ENCODE results near the gene SPDYE4.

Gene SPDYE4

DNA sequence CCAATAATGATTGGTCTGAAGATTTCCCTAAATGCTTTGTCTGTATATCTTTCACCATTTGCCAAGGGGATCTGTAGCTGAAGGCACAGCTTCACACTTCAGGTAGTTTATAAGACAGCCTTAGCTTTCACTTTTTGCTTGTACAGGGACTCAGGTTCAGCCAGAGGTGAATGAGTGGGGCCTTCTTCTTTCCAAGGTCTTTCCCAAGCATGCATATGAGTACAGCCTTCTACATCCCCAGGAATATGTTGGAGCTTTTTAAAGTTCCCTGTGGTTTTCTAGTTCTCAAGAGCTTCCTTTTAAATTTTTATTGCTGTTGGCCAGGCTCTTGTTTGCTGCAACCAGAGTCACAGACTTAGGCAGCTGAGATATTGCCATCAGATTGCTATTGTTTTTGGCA is 17.9 kb upstream of the SPDYE4 start:
- H3K27me3 ChIP-seq (ENCODE audit: insufficient read depth, low read length, poor library complexity) = no peaks in the 10 kb centered on the region
- no peak overlapping the region for H2BK120ac ChIP-seq (ENCODE audit: low read depth, low read length)
- no peak overlapping the region for H2BK5ac ChIP-seq (ENCODE audit: low read length)
- no peak overlapping the region for H3K4me2 ChIP-seq (ENCODE audit: low read length)
- H3K79me1 ChIP-seq (ENCODE audit: low read length) = no peaks in the 10 kb centered on the region
- H3K9ac ChIP-seq (ENCODE audit: low read length) = no peak overlapping the region
- no peak overlapping the region for H2BK15ac ChIP-seq (replicated peaks; ENCODE audit: low read depth)
- H3K18ac ChIP-seq (ENCODE audit: low read length) = no peak overlapping the region
- no peak overlapping the region for H2AK5ac ChIP-seq (ENCODE audit: low read length)
- no peaks in the 10 kb centered on the region for H3K4me1 ChIP-seq (ENCODE audit: control insufficient read depth, low read depth, low read length)
- H3K23ac ChIP-seq (ENCODE audit: low read length) = no peak overlapping the region
- no peak overlapping the region for H4K8ac ChIP-seq (ENCODE audit: low read depth, low read length)
- no peaks in the 10 kb centered on the region for H3K79me2 ChIP-seq (ENCODE audit: control insufficient read depth, insufficient read depth, low read length)
- no peaks in the 10 kb centered on the region for H3K36me3 ChIP-seq (ENCODE audit: control insufficient read depth, insufficient read depth, low read length)
- H3K56ac ChIP-seq (ENCODE audit: low read length) = no peak overlapping the region
- no peak overlapping the region for H3K4me3 ChIP-seq (ENCODE audit: low read length)
- H3K4ac ChIP-seq (ENCODE audit: low read depth, low read length) = no peak overlapping the region
- no peak overlapping the region for H3K27ac ChIP-seq (ENCODE audit: low read depth, low read length)
- no peak for DNase-seq
- no peak overlapping the region for H4K5ac ChIP-seq (ENCODE audit: low read length)

- Histone ChIP-seq H3K4me1 (ENCODE audit: control insufficient read depth, low read depth, low read length) (no peaks in the 10 kb centered on the region), H2BK120ac (ENCODE audit: low read depth, low read length) (no peak overlapping the region), H3K27ac (ENCODE audit: low read depth, low read length) (no peak overlapping the region), H3K36me3 (ENCODE audit: control insufficient read depth, insufficient read depth, low read length) (no peaks in the 10 kb centered on the region), H3K4me3 (ENCODE audit: low read length) (no peak overlapping the region), H4K5ac (ENCODE audit: low read length) (no peak overlapping the region), H3K79me1 (ENCODE audit: low read length) (no peaks in the 10 kb centered on the region), H3K4ac (ENCODE audit: low read depth, low read length) (no peak overlapping the region), H3K27me3 (ENCODE audit: insufficient read depth, low read length, poor library complexity) (no peaks in the 10 kb centered on the region), H2BK15ac (replicated peaks; ENCODE audit: low read depth) (no peak overlapping the region), H2BK5ac (ENCODE audit: low read length) (no peak overlapping the region), H3K56ac (ENCODE audit: low read length) (no peak overlapping the region), H3K79me2 (ENCODE audit: control insufficient read depth, insufficient read depth, low read length) (no peaks in the 10 kb centered on the region), H3K18ac (ENCODE audit: low read length) (no peak overlapping the region), H3K23ac (ENCODE audit: low read length) (no peak overlapping the region), H3K9ac (ENCODE audit: low read length) (no peak overlapping the region), H2AK5ac (ENCODE audit: low read length) (no peak overlapping the region), H3K4me2 (ENCODE audit: low read length) (no peak overlapping the region), H4K8ac (ENCODE audit: low read depth, low read length) (no peak overlapping the region)
- no CpG with 5 or more reads among the region's 2 CpGs for WGBS (ENCODE audit: extremely low coverage, insufficient coverage, low lambda C conversion rate)
- no peak for DNase-seq
These were observed 8.4 kb upstream of the SPDYE4 start for GRCh38 chr17:8766731-8767130.

- Histone ChIP-seq H3K79me1 (ENCODE audit: low read length) (no peaks in the 10 kb centered on the region), H3K9ac (ENCODE audit: low read length) (no peak overlapping the region), H3K18ac (ENCODE audit: low read length) (no peak overlapping the region), H3K4ac (ENCODE audit: low read depth, low read length) (no peak overlapping the region), H2BK5ac (ENCODE audit: low read length) (no peak overlapping the region), H3K36me3 (ENCODE audit: control insufficient read depth, insufficient read depth, low read length) (no peaks in the 10 kb centered on the region), H3K23ac (ENCODE audit: low read length) (no peak overlapping the region), H3K4me1 (ENCODE audit: control insufficient read depth, low read depth, low read length) (no peaks in the 10 kb centered on the region), H3K27me3 (ENCODE audit: insufficient read depth, low read length, poor library complexity) (no peaks in the 10 kb centered on the region), H3K4me2 (ENCODE audit: low read length) (no peak overlapping the region), H4K8ac (ENCODE audit: low read depth, low read length) (no peak overlapping the region), H3K27ac (ENCODE audit: low read depth, low read length) (no peak overlapping the region), H2BK120ac (ENCODE audit: low read depth, low read length) (no peak overlapping the region), H3K4me3 (ENCODE audit: low read length) (no peak overlapping the region), H2AK5ac (ENCODE audit: low read length) (no peak overlapping the region), H4K5ac (ENCODE audit: low read length) (no peak overlapping the region), H2BK15ac (replicated peaks; ENCODE audit: low read depth) (no peak overlapping the region), H3K56ac (ENCODE audit: low read length) (no peak overlapping the region), H3K79me2 (ENCODE audit: control insufficient read depth, insufficient read depth, low read length) (no peaks in the 10 kb centered on the region)
- WGBS (ENCODE audit: extremely low coverage, insufficient coverage, low lambda C conversion rate) = no CpG with 5 or more reads among the region's 8 CpGs
- no peak for DNase-seq
These were observed 3.7 kb upstream of the SPDYE4 start for GRCh38 chr17:8762012-8762411.

DNA sequence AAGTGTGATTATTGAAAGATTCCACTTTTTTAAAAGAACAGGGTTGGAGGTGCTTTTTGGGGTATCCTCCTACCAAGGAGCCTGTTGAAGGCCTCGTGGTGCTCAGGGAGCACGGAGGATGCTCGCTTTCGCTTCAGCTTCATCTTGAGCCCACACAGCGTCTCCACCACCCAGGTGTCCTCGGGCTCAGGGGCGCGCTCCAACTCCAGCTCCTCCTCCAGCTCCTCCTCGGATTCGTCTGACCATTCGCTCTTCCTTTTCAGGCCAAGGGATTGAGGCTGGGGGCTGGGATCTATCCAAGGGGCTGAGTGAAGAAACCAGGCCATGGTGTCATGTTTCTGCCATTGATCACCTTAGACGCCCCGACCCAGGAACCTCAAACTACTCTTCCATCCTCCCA is 1.2 kb downstream of the SPDYE4 start:
- no CpG with 5 or more reads among the region's 13 CpGs for WGBS (ENCODE audit: extremely low coverage, insufficient coverage, low lambda C conversion rate)
- no peak overlapping the region for H3K4ac ChIP-seq (ENCODE audit: low read depth, low read length)
- no peaks in the 10 kb centered on the region for H3K79me1 ChIP-seq (ENCODE audit: low read length)
- no peak overlapping the region for H3K27ac ChIP-seq (ENCODE audit: low read depth, low read length)
- H3K36me3 ChIP-seq (ENCODE audit: control insufficient read depth, insufficient read depth, low read length) = no peaks in the 10 kb centered on the region
- no peak overlapping the region for H3K23ac ChIP-seq (ENCODE audit: low read length)
- DNase-seq = no peak
- no peak overlapping the region for H3K56ac ChIP-seq (ENCODE audit: low read length)
- no peak overlapping the region for H2BK15ac ChIP-seq (replicated peaks; ENCODE audit: low read depth)
- H4K5ac ChIP-seq (ENCODE audit: low read length) = no peak overlapping the region
- no peak overlapping the region for H4K8ac ChIP-seq (ENCODE audit: low read depth, low read length)
- no peak overlapping the region for H3K9ac ChIP-seq (ENCODE audit: low read length)
- H3K18ac ChIP-seq (ENCODE audit: low read length) = no peak overlapping the region
- no peak overlapping the region for H2AK5ac ChIP-seq (ENCODE audit: low read length)
- no peak overlapping the region for H2BK5ac ChIP-seq (ENCODE audit: low read length)
- no peaks in the 10 kb centered on the region for H3K79me2 ChIP-seq (ENCODE audit: control insufficient read depth, insufficient read depth, low read length)
- no peak overlapping the region for H2BK120ac ChIP-seq (ENCODE audit: low read depth, low read length)
- H3K4me3 ChIP-seq (ENCODE audit: low read length) = no peak overlapping the region
- no peak overlapping the region for H3K4me2 ChIP-seq (ENCODE audit: low read length)
- no peaks in the 10 kb centered on the region for H3K27me3 ChIP-seq (ENCODE audit: insufficient read depth, low read length, poor library complexity)
- H3K4me1 ChIP-seq (ENCODE audit: control insufficient read depth, low read depth, low read length) = no peaks in the 10 kb centered on the region

DNA sequence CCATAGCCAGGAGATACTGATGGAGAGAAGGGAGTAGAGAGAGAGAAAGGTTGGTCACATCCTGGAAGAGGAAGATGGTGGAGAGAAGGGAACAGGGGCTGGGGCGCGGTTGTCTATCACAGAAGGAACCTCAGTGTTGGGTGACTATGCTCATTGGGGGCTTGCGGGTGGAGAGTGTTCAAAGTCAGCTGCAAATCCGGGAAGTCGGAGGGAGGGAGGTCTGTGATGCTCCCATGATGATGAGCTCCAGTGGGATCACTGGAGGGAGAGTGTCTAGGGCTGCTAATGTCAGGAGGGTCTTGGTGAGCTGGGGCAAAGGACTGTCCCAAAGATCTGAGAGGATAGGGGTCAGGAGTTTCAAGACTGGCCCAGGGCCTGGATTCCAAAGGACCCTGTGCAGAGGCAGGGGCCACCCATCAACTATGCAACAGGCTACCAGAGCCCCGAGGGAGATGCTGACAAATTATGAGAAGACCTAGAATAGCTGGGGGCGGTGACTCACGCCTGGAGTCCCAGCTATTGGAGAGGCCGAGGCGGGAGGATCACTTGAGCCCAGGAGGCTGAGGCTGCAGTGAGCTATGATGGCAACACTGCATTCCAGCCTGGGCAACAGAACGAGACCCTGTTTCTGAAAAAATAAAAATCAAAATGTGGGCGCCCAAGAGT is 2.6 kb downstream of the SPDYE4 start:
- Histone ChIP-seq H4K5ac (ENCODE audit: low read length) (no peak overlapping the region), H3K79me2 (ENCODE audit: control insufficient read depth, insufficient read depth, low read length) (no peaks in the 10 kb centered on the region), H3K23ac (ENCODE audit: low read length) (no peak overlapping the region), H2BK120ac (ENCODE audit: low read depth, low read length) (no peak overlapping the region), H2AK5ac (ENCODE audit: low read length) (no peak overlapping the region), H2BK15ac (replicated peaks; ENCODE audit: low read depth) (no peak overlapping the region), H3K27me3 (ENCODE audit: insufficient read depth, low read length, poor library complexity) (no peaks in the 10 kb centered on the region), H3K4me2 (ENCODE audit: low read length) (no peak overlapping the region), H3K56ac (ENCODE audit: low read length) (no peak overlapping the region), H3K9ac (ENCODE audit: low read length) (no peak overlapping the region), H3K4me1 (ENCODE audit: control insufficient read depth, low read depth, low read length) (no peaks in the 10 kb centered on the region), H3K36me3 (ENCODE audit: control insufficient read depth, insufficient read depth, low read length) (no peaks in the 10 kb centered on the region), H3K18ac (ENCODE audit: low read length) (no peak overlapping the region), H3K4ac (ENCODE audit: low read depth, low read length) (no peak overlapping the region), H2BK5ac (ENCODE audit: low read length) (no peak overlapping the region), H4K8ac (ENCODE audit: low read depth, low read length) (no peak overlapping the region), H3K27ac (ENCODE audit: low read depth, low read length) (no peak overlapping the region), H3K79me1 (ENCODE audit: low read length) (no peaks in the 10 kb centered on the region), H3K4me3 (ENCODE audit: low read length) (no peak overlapping the region)
- DNase-seq = no peak
- no CpG with 5 or more reads among the region's 12 CpGs for WGBS (ENCODE audit: extremely low coverage, insufficient coverage, low lambda C conversion rate)

DNA sequence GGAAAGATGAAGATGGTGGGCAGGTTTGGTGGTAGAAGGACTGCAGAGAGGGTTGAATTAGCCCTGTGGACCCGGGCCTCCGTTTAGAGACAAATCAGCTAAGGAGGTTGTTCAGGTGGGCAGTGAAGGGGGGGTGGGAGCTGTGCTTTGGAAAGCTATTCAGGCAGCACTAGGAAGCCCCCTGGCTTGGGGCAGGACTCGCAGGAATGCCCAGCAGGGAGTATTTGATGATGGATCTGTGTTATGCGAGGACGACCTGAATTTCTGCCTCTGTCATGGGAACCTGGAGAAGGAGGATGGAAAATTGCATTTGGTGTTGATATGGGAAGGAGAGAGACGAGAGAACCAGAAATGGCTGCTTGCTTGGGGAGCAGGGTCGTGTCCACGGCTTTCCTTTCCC is 3.5 kb downstream of the SPDYE4 start:
- no peak overlapping the region for H3K9ac ChIP-seq (ENCODE audit: low read length)
- H3K4me1 ChIP-seq (ENCODE audit: control insufficient read depth, low read depth, low read length) = no peaks in the 10 kb centered on the region
- no peaks in the 10 kb centered on the region for H3K36me3 ChIP-seq (ENCODE audit: control insufficient read depth, insufficient read depth, low read length)
- H4K8ac ChIP-seq (ENCODE audit: low read depth, low read length) = no peak overlapping the region
- WGBS (ENCODE audit: extremely low coverage, insufficient coverage, low lambda C conversion rate) = no CpG with 5 or more reads among the region's 8 CpGs
- H2AK5ac ChIP-seq (ENCODE audit: low read length) = no peak overlapping the region
- no peak overlapping the region for H3K23ac ChIP-seq (ENCODE audit: low read length)
- no peak overlapping the region for H2BK120ac ChIP-seq (ENCODE audit: low read depth, low read length)
- DNase-seq = no peak
- H2BK5ac ChIP-seq (ENCODE audit: low read length) = no peak overlapping the region
- H2BK15ac ChIP-seq (replicated peaks; ENCODE audit: low read depth) = no peak overlapping the region
- H3K27me3 ChIP-seq (ENCODE audit: insufficient read depth, low read length, poor library complexity) = no peaks in the 10 kb centered on the region
- no peak overlapping the region for H3K27ac ChIP-seq (ENCODE audit: low read depth, low read length)
- no peak overlapping the region for H3K56ac ChIP-seq (ENCODE audit: low read length)
- no peak overlapping the region for H3K18ac ChIP-seq (ENCODE audit: low read length)
- no peaks in the 10 kb centered on the region for H3K79me1 ChIP-seq (ENCODE audit: low read length)
- no peak overlapping the region for H3K4ac ChIP-seq (ENCODE audit: low read depth, low read length)
- no peaks in the 10 kb centered on the region for H3K79me2 ChIP-seq (ENCODE audit: control insufficient read depth, insufficient read depth, low read length)
- H3K4me2 ChIP-seq (ENCODE audit: low read length) = no peak overlapping the region
- H4K5ac ChIP-seq (ENCODE audit: low read length) = no peak overlapping the region
- no peak overlapping the region for H3K4me3 ChIP-seq (ENCODE audit: low read length)
